Limb (tissue), 2 donors: Measurements from ENCODE around the gene STX1A.
A peak's percentile ranks its signal among the peaks of the same experiment; 100 is the strongest.

Experiments used
- DNase-seq, 2 donors: peaks; one replicate each; pipeline ENCODE4 v3.0.0-alpha.2; 2016; ENCODE audit errors: extremely low spot score in 2 of 2

The STX1A gene

DNA sequence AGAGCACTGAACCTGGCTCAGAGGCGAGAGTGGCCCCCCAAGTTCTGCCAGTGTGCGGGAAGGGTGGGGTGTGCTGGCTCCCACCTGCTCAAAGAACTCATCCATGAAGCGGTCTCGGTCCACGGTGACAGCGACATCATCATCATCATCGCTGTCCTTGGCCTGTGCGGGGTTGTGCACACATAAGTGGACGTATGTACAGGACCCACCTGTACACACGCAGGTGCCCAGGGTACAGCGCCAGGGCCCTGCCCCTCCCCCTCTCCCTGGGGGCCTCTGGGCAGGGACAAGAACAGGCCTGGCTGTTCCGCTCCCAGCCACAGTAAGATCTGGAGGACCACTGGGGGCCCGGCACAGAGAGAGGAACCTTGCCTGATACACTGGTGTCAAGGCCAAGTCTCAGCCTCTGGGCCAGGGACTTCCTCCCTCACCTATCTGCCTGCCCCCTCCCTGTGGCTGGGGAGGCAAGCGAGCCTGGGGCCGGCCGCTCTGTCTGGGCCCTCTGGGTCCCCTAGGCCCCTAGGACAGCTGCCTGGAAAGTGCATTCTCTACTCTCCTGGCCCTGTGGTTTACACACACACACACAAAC lies 10.4 kb downstream of the STX1A start:
- no peak for DNase-seq

DNA sequence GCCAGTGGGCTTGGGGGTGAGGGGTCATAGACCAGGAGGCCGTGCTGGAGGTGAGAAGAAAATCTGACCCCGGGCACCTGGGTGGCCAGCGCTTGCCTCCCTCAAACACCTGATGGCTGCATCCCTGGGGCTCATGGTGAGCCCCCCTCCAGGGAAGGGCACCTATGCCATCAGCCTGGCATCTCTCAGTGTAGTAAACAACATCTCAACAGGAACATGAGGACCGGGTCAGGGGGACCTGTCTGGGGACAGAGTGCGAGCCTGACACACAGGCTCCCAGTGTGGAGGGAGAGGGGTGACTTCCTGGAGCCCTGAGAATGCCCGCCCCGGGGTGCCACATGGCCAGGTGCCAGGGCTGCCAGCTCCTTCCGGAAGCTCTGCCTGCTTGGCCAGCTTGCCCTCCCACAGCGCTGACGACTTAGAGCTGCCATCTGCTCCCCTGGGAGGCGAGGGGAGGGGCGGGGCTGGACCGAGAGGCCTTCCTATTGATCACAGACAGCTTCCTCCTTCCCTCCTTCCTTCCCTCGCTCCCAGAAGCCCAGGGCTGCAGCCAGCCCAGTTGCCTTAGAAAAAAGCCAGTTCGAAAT lies 12.3 kb downstream of the STX1A start:
- DNase-seq = no peak

DNA sequence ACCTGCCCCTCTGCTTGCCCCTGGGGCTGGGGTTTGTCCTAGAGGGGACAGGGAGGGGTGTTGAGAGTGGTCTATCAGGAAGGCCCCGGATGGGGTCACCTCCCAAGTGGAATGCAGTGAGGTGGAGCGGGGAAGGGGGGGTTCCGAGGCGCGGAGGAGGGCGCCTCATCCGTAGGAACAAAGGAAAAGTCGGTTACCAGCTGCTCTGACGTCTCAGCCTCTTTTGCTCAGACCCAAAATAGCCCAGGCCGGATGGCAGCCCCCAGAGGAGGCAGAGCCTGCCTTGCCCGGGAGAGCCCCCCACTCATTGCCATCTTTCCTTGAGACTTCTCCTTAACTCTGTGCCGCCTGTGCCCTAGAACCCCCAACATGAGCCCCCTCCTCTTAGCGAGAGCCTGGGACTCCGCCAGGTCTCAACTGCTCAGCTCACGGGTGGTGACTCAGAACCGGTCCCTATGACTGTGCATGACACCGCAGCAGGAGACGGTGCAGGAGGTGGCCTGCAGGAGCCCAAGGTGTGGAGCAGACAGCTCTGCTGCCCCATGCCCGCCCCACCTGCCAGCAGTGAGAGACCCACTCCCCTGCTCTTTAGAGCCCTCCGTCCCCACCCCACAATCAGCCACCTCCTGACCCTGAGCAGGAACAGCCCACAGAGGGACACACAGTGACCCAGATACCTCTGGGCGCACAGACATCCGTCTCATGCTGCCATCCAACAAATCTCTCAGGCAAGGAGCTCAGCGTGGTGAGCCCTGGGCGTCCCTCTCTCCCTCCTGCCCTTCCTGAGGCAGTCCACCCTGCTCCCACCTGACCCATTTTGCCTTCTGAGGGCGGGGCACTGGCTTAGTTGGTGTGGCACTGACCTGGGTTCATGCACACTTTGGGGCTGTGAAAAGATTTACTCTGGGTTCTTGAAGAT lies 13.1 kb downstream of the STX1A start:
- DNase-seq = no peak

DNA sequence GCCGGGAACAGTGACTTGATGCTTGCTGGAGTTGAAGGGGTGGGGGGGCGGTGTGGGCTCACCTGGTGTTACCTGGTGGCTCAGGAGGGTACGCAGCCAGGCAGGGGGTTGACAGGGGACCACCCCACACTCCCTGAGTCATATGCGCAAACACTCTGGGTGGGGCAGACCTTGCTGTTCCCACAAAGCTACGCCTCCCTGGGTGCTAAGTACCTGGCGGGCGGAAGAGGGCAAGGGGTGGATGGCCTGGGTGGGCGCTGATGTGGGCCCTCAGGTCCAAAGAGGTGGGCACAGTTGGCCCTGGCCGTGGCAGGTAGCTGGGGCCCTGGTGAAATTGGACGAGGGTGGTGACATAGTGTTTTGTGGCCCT lies 13.9 kb downstream of the STX1A start:
- no peak for DNase-seq

DNA sequence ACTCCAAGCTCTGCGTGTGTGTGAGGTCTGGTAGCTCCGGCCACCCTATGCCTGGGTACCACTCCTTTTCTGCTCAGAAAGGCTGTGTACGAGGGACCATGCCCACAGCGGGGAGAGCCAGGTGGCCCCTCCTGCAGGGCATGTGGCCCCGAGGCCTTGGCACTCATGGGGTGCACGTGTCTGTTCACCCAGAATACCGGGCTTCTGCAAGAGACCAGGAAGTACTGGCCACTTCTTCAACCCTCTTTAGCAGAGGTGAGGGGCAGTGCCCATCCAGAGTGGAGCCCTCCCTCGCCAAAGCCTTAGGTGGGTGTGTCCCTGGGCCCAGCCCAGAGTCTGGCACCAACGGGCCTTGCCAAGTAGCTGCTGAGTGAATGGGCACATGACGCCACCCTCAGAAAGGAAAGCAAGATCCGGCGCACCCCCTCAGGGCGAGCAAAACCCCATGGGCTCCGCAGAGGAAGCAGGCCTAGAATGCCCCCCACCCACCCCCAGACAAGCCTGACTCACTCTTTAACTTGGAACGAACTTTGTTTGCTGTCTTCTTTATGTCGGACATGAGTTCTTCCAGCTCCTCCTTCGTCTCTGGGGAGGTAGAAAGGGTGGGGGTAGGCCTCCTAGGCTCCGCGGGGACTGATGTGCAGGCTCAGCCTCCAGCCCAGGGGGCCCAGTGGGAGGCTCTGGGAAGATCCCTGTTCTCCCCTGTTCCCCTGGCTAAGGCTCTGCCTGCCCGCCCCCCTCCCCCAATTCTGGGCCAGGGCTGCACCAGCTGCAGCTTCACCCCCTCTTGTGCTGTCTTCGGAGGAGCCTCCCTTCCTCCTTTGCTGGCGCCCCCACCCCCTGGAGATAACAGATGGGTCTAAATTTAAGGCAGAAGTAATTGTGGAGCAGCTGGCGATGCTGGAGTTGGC lies 14.6 kb downstream of the STX1A start:
- DNase-seq = no peak

DNA sequence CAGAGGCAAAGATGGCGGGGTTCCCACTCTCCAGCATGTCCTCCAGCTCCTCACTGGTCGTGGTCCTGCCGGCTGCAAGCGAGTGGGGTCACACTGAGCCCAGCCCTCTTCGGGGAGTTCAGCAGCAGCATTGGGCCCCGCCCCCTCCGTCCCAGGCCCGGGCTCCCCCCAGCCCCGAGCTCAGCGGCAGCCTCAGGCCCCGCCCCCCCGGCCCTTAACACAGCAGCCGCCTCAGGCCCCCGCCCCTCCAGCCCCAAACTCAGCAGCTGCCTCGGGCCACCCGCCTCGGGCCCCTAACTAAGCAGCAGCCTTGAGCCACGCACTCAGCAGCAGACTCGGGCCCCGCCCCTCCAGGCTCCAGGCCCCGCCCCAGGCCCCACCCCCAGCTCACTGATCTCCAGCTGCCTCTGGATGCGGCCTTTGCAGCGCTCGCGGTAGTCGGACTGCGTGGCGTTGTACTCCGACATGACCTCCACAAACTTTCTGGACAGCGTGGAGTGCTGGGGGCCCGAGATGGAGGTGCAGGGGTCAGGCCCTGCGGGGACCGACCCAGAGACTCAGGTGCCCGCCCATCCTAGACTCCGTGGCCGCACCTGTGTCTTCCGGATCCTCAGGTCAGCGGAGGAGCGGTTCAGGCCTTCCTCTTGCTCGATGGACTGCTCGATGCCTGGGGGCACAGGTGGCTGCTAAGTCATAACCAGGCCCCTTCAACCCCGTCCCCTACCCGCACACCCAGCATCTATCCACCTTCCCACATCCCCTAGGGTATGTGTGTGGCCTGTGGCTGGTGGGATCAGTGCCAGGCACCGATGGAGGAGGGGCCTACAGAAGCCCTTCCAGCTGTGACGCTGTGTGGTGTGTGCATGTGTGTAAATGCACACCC lies 15.5 kb downstream of the STX1A start:
- peak; percentile 84 to 90 for DNase-seq

DNA sequence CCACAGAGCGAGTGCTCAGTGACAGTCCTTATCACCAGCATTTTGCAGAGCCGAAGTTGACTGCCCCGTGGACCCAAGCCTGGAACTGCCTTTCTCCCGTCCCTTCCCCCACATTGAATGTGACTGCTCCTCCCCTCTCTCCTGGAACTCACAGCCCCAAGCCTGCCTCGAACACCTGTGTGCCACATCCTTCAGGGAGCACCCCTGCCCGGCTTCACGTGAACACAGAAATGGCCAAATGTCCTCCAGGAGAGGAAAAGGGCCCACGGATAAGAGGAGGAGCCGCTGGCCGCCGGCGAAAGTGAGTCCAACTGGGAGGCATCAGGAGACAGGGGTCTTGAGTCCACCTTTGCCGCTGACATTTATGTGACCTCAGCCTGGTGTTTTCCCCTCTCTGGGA lies 16.2 kb downstream of the STX1A start:
- DNase-seq = no peak

DNA sequence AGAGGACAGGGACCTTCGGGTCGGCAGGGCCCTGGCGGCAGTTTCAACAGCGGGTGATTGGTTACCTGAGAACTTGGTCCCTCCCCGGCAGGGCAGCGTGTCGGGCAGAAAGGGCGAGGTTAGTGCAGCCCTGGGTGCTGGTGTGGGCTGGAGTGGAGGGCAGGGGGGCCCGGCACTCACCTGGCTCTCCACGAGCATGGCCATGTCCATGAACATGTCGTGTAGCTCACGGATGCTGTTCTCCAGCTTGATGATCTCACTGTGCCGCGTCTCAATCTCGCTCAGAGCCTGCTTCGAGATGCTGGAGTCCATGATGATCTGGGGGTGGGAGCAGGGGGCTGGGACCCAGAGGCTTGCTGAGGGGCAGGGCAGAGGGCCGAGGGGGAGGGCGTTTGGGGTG lies 16.8 kb downstream of the STX1A start:
- DNase-seq = no peak

DNA sequence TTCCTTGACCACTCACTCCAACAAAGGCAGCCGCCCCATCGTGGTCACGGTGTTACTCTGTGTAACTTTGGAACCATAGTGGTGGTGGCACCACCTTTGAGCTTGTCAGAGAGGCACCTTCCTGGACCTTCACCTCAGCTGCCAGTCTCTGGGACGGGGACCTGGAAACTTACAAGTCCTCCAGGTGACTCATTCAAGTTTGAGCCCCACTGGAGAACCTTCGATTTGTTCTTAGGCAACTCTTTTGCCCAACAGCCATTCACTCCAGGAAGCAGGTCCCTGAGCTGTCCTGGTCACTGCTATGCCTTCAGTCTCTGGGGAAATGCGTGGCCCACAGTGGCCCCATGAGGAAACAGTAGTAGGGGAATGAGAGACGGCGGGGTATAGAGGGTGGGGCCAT lies 17.2 kb downstream of the STX1A start:
- no peak for DNase-seq

DNA sequence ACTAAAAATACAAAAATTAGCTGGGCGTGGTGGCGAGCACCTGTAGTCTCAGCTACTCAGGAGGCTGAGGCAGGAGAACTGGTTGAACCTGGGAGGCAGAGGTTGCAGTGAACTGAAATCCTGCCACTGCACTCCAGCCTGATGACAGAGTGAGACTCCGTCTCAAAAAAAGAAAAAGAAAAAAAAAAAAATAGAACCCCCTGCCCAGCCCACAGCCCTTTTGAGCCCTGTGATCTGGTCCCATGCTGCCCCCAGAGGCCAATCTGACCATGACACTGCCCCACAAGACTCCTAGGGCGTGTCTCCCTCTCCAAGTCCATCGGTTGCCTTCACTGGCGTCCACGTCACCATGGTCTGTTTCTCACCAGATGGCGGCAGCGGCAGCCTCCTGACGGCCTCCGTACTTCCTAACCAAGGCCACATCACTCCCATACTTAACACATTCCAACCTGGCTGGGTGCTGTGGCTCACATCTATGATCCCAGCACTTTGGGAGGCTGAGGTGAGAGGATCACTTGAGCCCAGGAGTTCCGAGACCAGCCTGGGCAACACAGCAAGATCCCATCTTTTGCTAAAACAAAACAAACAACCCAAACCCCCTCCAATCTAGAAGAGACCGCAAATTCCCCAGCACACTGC lies 18.0 kb downstream of the STX1A start:
- DNase-seq = no peak

DNA sequence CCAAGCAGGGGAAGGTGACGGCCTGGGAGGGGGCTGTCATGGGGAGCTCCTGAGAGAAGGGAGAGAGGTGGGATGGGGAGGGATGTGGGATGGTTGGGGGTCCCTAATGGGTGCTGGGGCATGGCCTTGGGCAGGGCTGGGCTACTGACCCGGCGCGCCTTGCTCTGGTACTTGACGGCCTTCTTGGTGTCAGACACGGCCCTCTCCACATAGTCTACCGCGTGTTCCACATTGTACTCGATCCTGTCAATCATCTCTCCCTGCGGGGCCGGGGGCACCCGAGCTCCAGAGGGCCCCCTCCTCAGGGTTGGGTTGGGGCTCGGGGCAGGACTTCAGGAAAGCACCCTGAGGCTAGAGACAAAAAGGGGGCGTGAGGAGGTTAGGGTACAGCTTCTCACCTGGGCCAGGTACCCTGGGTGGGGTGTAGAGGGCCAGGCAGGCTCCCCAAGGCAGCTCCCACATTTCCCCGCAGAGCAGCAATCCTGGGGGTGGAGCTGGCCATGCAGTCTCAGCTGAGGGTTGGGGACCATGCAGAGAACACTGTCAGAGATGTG lies 18.8 kb downstream of the STX1A start:
- DNase-seq = no peak

DNA sequence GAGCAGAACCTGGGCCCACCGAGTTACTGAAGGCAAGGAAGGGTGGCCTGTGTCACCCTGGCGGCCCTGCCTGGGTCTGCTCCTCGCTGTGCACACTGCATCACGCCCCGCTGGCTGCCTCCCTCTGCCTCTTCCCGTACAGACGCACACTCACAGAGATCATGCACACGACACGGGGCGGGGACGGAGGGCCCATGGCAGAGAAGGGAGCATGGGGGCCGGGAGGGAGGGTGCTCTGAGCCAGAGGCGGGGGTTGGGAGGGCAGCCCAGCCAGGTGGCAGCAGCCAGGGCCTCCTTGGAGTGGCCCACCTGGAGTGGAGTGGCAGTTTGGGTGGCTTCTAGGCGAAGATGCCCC lies 19.4 kb downstream of the STX1A start:
- no peak for DNase-seq

DNA sequence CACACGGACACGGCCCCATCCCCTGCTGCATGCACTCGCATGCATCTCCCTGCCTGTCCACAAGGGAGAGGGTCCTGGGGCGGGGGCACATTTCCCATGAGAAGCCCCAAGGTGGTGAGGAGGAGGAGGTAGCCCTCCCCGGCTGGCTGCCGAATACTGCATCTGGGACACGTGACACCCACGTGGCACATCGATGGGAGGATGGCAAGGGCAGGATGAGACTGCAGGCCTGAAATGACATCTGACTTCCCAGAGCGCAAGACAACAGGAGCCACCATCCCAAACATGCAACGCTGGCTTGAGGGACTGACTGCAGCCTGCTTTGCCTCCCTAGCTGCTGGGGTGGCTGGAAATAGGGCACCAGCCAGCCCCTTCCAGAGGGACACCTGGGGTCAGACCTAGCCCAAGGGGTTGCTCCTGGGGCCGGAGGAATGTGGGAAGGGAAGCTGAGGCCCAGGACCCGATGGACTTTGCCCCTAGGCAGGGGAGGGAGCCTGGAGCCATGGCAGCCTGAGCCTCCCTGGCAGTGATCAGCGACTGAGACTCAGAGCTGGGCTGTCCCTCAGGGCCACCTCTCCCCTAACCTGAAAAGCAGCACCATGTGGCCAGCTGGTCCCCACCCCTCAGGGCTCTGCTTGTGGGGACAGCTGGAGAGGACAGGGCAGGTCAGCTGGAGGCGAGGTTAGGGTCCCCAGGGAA lies 19.9 kb downstream of the STX1A start:
- no peak for DNase-seq

DNA sequence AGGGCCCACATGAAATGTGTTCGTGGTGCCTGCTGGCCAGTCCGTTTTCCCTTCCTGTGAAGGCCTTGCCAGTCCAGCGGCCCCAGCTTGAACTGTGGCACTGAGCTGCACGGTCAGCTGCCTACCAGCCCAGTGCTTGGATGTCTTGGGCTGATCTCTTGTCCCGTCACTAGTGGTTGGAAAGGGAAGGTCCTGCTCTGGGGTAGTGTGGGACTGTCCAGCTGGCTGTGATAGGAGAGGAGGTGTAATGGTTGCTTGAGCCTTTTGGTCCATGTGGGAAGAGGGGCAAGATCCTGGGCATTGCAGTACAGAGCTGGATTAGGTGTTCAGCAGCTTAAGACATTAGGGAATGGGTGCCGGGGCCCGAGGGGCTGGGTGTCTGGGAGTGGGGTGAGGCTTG lies 21.1 kb downstream of the STX1A start:
- DNase-seq = no peak

DNA sequence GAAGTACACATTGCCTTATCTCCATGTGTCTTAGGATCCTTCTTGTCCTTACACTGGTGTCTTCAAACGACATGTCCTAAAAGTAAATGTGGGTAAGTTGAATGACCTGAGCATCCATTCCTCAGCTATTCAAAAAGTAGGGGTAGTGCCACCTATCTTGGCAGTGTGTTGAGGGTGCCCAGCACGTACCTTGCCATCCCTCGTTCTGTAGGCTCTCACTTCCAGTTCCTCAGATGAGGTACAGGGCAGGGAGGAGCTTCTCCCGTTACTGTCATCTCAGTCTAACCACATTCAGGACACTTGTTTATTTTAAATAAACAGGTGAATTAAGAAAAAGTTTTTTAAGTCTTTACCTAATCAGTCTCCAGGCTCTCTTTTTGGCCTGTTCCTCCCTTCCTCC lies 23.1 kb downstream of the STX1A start:
- DNase-seq = no peak

DNA sequence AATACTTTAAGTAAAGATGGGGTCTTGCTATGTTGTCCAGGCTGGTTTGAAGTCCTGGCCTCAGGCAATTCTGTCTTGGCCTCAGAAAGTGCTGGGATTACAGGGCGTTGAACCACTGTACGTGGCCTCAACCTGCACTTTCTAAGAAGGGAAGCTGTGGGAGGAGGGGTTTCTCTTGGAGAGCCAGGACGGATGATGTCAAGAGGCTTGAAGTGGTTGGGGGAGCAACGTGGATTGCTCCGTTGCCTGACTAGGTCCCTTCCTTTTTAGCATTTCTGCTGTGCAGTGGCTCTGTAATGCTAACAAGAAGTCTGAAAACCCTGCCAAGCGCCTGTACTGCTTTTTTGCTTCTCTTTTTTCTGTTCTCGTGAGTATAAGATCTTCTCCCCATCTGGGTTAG lies 28.8 kb downstream of the STX1A start:
- DNase-seq = no peak

DNA sequence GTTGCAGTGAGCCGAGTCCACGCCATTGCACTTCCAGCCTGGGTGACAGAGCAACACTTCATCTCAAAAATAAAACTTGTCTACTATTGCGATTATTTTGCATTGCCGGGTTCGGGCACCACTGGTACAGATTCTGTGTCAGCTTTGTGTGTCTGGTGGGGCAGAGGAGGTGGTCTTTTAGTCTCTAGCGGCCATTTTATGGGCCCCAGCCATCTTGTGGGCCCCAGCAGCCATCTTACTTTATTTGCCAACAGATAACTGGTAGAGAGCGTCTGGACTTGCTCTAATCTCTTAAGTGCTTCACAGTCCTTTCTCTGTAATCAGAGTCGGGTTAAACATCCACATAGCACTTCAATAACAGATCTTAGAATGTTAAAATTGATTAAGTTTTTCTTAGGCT lies 31.2 kb downstream of the STX1A start:
- DNase-seq = no peak

DNA sequence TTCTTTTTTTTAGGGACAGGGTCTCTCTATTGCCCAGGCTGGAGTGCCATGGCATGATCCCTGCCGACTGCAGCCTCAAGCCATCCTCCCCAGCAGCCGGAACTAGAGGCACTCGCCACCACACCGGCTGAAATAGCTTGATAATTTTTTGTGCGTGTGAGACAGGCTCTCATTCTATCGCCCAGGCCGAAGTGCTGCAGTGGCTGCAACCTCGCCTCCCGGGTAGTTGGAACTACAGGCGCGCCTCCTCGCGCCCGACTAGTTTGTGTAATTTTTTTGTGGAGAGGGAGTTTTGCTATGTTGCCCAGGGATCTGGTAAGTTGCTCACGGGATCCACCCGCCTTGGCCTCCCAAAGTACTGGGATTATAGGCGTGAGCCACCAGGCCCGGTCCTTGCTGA lies 34.2 kb downstream of the STX1A start:
- no peak for DNase-seq
